Brain pericyte (primary cell): ENCODE data around the gene C6orf136.
A peak's percentile ranks its signal among the peaks of the same experiment; 100 is the strongest.
"Not testable (repeated sequence)": the region's sequence is repeated elsewhere in the genome, so short reads cannot be mapped to it uniquely, and the experiment has no call there.

Experiments
- DNase-seq: peaks from one replicate; pipeline ENCODE4 v3.0.0-alpha.2; 2012; ENCODE audit warnings: low read depth, low spot score

The C6orf136 gene

GRCh38 chr6:30646450-30647241 is at the start of gene C6orf136:
C6orf136 (plus strand) TSS chr6:30647133; CDS start chr6:30647232, 99 bp downstream.
- DNase-seq = peak; percentile 65

- DNase-seq = not testable (repeated sequence)
Measured at GRCh38 chr6:30597315-30598144, 49.4 kb upstream of the C6orf136 start.

GRCh38 chr6:30598912-30599624 is 47.9 kb upstream of the C6orf136 start:
- no peak for DNase-seq

GRCh38 chr6:30599625-30600324 is 47.2 kb upstream of the C6orf136 start:
- no peak for DNase-seq

- no peak for DNase-seq
Measured at GRCh38 chr6:30600451-30600961, 46.4 kb upstream of the C6orf136 start.

GRCh38 chr6:30601436-30601814 is 45.5 kb upstream of the C6orf136 start:
- no peak for DNase-seq

- no peak for DNase-seq
Measured at GRCh38 chr6:30601815-30602641, 44.9 kb upstream of the C6orf136 start.

- DNase-seq = no peak
Measured at GRCh38 chr6:30603961-30604360, 43.0 kb upstream of the C6orf136 start.

GRCh38 chr6:30610065-30610464 is 36.9 kb upstream of the C6orf136 start:
- DNase-seq = no peak

GRCh38 chr6:30611150-30611855 is 35.6 kb upstream of the C6orf136 start:
- no peak for DNase-seq

- no peak for DNase-seq
Measured at GRCh38 chr6:30611856-30612194, 35.1 kb upstream of the C6orf136 start.

- DNase-seq = no peak
Measured at GRCh38 chr6:30612213-30612612, 34.7 kb upstream of the C6orf136 start.

- DNase-seq = no peak
Measured at GRCh38 chr6:30612687-30613248, 34.2 kb upstream of the C6orf136 start.

- DNase-seq = no peak
Measured at GRCh38 chr6:30613251-30614043, 33.5 kb upstream of the C6orf136 start.

GRCh38 chr6:30614044-30614842 is 32.7 kb upstream of the C6orf136 start:
- DNase-seq = no peak

GRCh38 chr6:30614843-30615218 is 32.1 kb upstream of the C6orf136 start:
- peak; percentile 92 for DNase-seq

- DNase-seq = peak; percentile 67
Measured at GRCh38 chr6:30615219-30615957, 31.5 kb upstream of the C6orf136 start.
